ENCODE data around the gene CCNK.

DNA sequence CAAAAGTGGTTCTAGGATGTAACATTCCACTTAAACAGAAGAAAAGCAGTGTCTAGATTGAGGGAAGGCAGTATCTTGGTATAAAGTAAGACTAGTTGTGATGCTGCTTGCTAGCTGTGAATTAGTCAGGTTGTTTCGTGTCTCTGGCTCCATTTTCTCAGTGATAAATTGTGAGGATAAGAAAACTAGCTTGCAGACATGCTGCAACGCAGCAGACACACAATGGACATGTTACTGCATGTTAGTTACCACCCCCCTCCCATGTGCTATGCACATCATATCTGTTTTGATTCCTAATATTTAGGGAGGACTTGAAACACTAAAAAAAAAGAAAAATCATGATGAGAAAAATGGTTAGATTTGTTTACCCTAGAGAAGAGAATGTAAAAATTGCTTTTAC lies 2.9 kb downstream of the CCNK start:
- TF ChIP-seq, protein P1, sequence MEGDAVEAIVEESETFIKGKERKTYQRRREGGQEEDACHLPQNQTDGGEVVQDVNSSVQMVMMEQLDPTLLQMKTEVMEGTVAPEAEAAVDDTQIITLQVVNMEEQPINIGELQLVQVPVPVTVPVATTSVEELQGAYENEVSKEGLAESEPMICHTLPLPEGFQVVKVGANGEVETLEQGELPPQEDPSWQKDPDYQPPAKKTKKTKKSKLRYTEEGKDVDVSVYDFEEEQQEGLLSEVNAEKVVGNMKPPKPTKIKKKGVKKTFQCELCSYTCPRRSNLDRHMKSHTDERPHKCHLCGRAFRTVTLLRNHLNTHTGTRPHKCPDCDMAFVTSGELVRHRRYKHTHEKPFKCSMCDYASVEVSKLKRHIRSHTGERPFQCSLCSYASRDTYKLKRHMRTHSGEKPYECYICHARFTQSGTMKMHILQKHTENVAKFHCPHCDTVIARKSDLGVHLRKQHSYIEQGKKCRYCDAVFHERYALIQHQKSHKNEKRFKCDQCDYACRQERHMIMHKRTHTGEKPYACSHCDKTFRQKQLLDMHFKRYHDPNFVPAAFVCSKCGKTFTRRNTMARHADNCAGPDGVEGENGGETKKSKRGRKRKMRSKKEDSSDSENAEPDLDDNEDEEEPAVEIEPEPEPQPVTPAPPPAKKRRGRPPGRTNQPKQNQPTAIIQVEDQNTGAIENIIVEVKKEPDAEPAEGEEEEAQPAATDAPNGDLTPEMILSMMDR (IDR thresholded peaks at IDR 0.05; ENCODE audit: low read depth, low read length, poor library complexity, severe bottlenecking), result no peak
- TF ChIP-seq EZH2phosphoT487 (IDR thresholded peaks at IDR 0.05; ENCODE audit: borderline replicate concordance, low read length), result no peak
